ENCODE measurements around the gene LUC7L3.

The LUC7L3 gene

GRCh38 chr17:50681263-50682200 lies 37.9 kb upstream of the LUC7L3 start:
- peak; percentile 86 for DNase-seq
- no peaks in the 10 kb centered on the region for H3K27me3 ChIP-seq (ENCODE audit: insufficient read depth, low read depth, severe bottlenecking)

GRCh38 chr17:50682441-50682840 lies 37.0 kb upstream of the LUC7L3 start:
- Histone ChIP-seq H3K27me3 (ENCODE audit: insufficient read depth, low read depth, severe bottlenecking) (no peaks in the 10 kb centered on the region), H3K9me3 (ENCODE audit: severe bottlenecking) (no peaks in the 10 kb centered on the region), H3K27ac (no peak overlapping the region), H3K4me3 (ENCODE audit: low read depth, low read length) (no peak overlapping the region), H3K36me3 (no peaks in the 10 kb centered on the region)
- no peak for TF ChIP-seq CTCF (IDR thresholded peaks at IDR 0.05; ENCODE audit: low read depth, low read length)
- DNase-seq: no peak

More at GRCh38 chr17:50681263-50682200, 37.9 kb upstream of the LUC7L3 start:
- H3K27ac ChIP-seq: no peak overlapping the region
- H3K9me3 ChIP-seq (ENCODE audit: severe bottlenecking): no peaks in the 10 kb centered on the region
- no peaks in the 10 kb centered on the region for H3K36me3 ChIP-seq
- no peak overlapping the region for H3K4me3 ChIP-seq (ENCODE audit: low read depth, low read length)
- peak; percentile 90 for TF ChIP-seq CTCF (IDR thresholded peaks at IDR 0.05; ENCODE audit: low read depth, low read length)

- no peak overlapping the region for H3K4me3 ChIP-seq (ENCODE audit: low read depth, low read length)
- no peaks in the 10 kb centered on the region for H3K27me3 ChIP-seq (ENCODE audit: insufficient read depth, low read depth, severe bottlenecking)
These were observed 36.5 kb upstream of the LUC7L3 start for GRCh38 chr17:50682938-50683337.

GRCh38 chr17:50683434-50684287 lies 35.7 kb upstream of the LUC7L3 start:
- Histone ChIP-seq H3K4me3 (ENCODE audit: low read depth, low read length) (no peak overlapping the region), H3K27ac (no peak overlapping the region), H3K36me3 (no peaks in the 10 kb centered on the region), H3K27me3 (ENCODE audit: insufficient read depth, low read depth, severe bottlenecking) (no peaks in the 10 kb centered on the region), H3K9me3 (ENCODE audit: severe bottlenecking) (no peaks in the 10 kb centered on the region)
- no peak for TF ChIP-seq CTCF (IDR thresholded peaks at IDR 0.05; ENCODE audit: low read depth, low read length)
- no peak for DNase-seq

More at GRCh38 chr17:50682938-50683337, 36.5 kb upstream of the LUC7L3 start:
- H3K9me3 ChIP-seq (ENCODE audit: severe bottlenecking): no peaks in the 10 kb centered on the region
- DNase-seq: no peak
- H3K36me3 ChIP-seq: no peaks in the 10 kb centered on the region
- no peak overlapping the region for H3K27ac ChIP-seq
- no peak for TF ChIP-seq CTCF (IDR thresholded peaks at IDR 0.05; ENCODE audit: low read depth, low read length)

GRCh38 chr17:50684288-50684611 lies 35.2 kb upstream of the LUC7L3 start:
- Histone ChIP-seq H3K27ac (no peak overlapping the region), H3K9me3 (ENCODE audit: severe bottlenecking) (no peaks in the 10 kb centered on the region), H3K4me3 (ENCODE audit: low read depth, low read length) (no peak overlapping the region), H3K27me3 (ENCODE audit: insufficient read depth, low read depth, severe bottlenecking) (no peaks in the 10 kb centered on the region), H3K36me3 (no peaks in the 10 kb centered on the region)
- no peak for DNase-seq
- no peak for TF ChIP-seq CTCF (IDR thresholded peaks at IDR 0.05; ENCODE audit: low read depth, low read length)
